A549 (cell line): ENCODE measurements around the gene LAIR1. TPM values are rescaled to one million over a fixed set of nuclear protein-coding genes. Genes with fewer than 3 reads are reported as not detected.

Experiments used
- ATAC-seq, 2 experiments: fragments of 200-7000 bp in 1 of 2; fragments of >200 bp in 1 of 2; cut with Nextera tagmentation in 1 of 2; cut with Tn5 transposase in 1 of 2; 3 replicates each; pipeline versions ENCODE4 v1.8.0 to v1.9.1; 2018 to 2020; ENCODE audit warnings: mild to moderate bottlenecking in 1 of 2, moderate library complexity in 1 of 2
- CTCF ChIA-PET: fragments of 300-600 bp; sonication (Branson Sonifier 250); formaldehyde crosslinking; extraction: SDS; loops from one replicate; lab custom pipeline; 2021; ENCODE audit warnings: antibody characterized with exemption, inconsistent platforms; lab: Yijun Ruan, JAX
- POLR2A ChIA-PET: fragments of 350-600 bp; formaldehyde crosslinking; extraction: SDS; loops from one replicate; lab custom pipeline; 2021; ENCODE audit warnings: antibody characterized with exemption, inconsistent platforms; lab: Yijun Ruan, JAX
- DNase-seq, 2 experiments: peaks; one replicate each; pipeline versions ENCODE4 v3.0.0 to v3.0.0-alpha.2; 2011 to 2016; ENCODE audit warnings: low read depth in 1 of 2, low spot score in 1 of 2
- FAIRE-seq: peaks from 2 replicates; lab custom pipeline; 2011; peaks lifted over from hg19 to GRCh38; lab: Jason Lieb, UNC
- H3K27ac ChIP-seq, 2 experiments: fragments of >200 bp; sonication (Bioruptor Twin); formaldehyde crosslinking; 3 replicates each; pipeline ENCODE4 v1.5.1; 2016 to 2017
- H3K4me1 ChIP-seq: fragments of >200 bp; sonication (Bioruptor Twin); formaldehyde crosslinking; 3 replicates; pipeline ENCODE4 v1.6.1; 2016
- H3K4me2 ChIP-seq: fragments of >200 bp; sonication (Bioruptor Twin); formaldehyde crosslinking; 3 replicates; pipeline ENCODE4 v1.6.1; 2016
- H3K4me3 ChIP-seq: fragments of >200 bp; sonication (Bioruptor Twin); formaldehyde crosslinking; 3 replicates; pipeline ENCODE4 v1.5.1; 2016
- H3K9me3 ChIP-seq: fragments of >200 bp; sonication (Bioruptor Twin); formaldehyde crosslinking; 3 replicates; pipeline ENCODE4 v1.6.1; 2016
- BCL3 ChIP-seq: fragments of >200 bp; sonication (Bioruptor Twin); formaldehyde crosslinking; IDR thresholded peaks from 3 replicates; pipeline ENCODE4 v1.6.1; 2016
- CBX2 ChIP-seq: fragments of 200-600 bp; sonication (generic); IDR thresholded peaks from 2 replicates; pipeline ENCODE4 v1.6.1; 2016; ENCODE audit warnings: low read depth, mild to moderate bottlenecking, borderline replicate concordance
- CBX8 ChIP-seq: fragments of 200-600 bp; sonication (generic); IDR thresholded peaks from 2 replicates; pipeline ENCODE4 v1.6.1; 2016
- CHD2 ChIP-seq: fragments of 150-350 bp; IDR thresholded peaks from 2 replicates; pipeline ENCODE4 v1.6.1; 2014; ENCODE audit warnings: low read length; ENCODE audit not compliant: partially characterized antibody
- ESRRA ChIP-seq: fragments of 150-350 bp; IDR thresholded peaks from 2 replicates; pipeline ENCODE4 v1.6.1; 2014; ENCODE audit warnings: mild to moderate bottlenecking, low read length, borderline replicate concordance
- HDAC2 ChIP-seq: fragments of 200-600 bp; sonication (generic); IDR thresholded peaks from 2 replicates; pipeline ENCODE4 v1.6.1; 2016
- HEYL ChIP-seq: fragments of 250-450 bp; sonication (Bioruptor Pico); IDR thresholded peaks from 2 replicates; pipeline ENCODE4 v1.8.0; 2021; ENCODE audit warnings: mild to moderate bottlenecking, moderate library complexity
- JUN ChIP-seq, 2 experiments: fragments of >200 bp; sonication (Bioruptor Twin); formaldehyde crosslinking; IDR thresholded peaks; 2 replicates in 1 of 2; 3 replicates in 1 of 2; pipeline ENCODE4 v1.6.1; 2016 to 2017
- KDM1A ChIP-seq: fragments of 200-600 bp; sonication (generic); IDR thresholded peaks from 2 replicates; pipeline ENCODE4 v1.6.1; 2016; ENCODE audit warnings: low read depth, mild to moderate bottlenecking
- MAFK ChIP-seq: fragments of 450-650 bp; IDR thresholded peaks from 2 replicates; pipeline ENCODE4 v1.6.1; 2014; ENCODE audit not compliant: partially characterized antibody
- POLR2A ChIP-seq: IDR thresholded peaks from 2 replicates; pipeline ENCODE4 v1.6.1; 2012; ENCODE audit warnings: mild to moderate bottlenecking, low read length
- TFCP2L1 ChIP-seq: fragments of 250-450 bp; sonication (Bioruptor Pico); IDR thresholded peaks from 2 replicates; pipeline ENCODE4 v1.5.0; 2021; ENCODE audit warnings: mild to moderate bottlenecking
- WGBS: methylation state at CpG from one replicate; pipeline ENCODE4 v1.1.6; 2017; ENCODE audit errors: missing lambda C conversion rate; 5-methylcytosine and 5-hydroxymethylcytosine counted together
- polyA plus RNA-seq, 4 experiments: library from polyadenylated mRNA; depleted of rRNA in 3 of 4; stranded (reverse); fragments of >200 nt; fragmentation: RNase III in 1 of 4; extraction: RNeasy Plus Mini Kit Qiagen cat#74134 plus additional on column Dnase treatment in 1 of 4; gene quantifications; 2 replicates in 3 of 4; 3 replicates in 1 of 4; pipeline ENCODE4 v1.2.3, GENCODE V29; 2011 to 2017

The LAIR1 gene
- polyA plus RNA-seq, 2 of the 4 experiments (the other 2 are of a cell fraction), result not detected

GRCh38 chr19:54302257-54302656 lies 62.5 kb downstream of the LAIR1 start:
- no peak overlapping the region for H3K4me2 ChIP-seq
- CTCF ChIA-PET, result no interaction called here
- H3K27ac ChIP-seq, result no peak overlapping the region
- TF ChIP-seq CBX8 (no peak), CBX2 (no peak), POLR2A (no peak), HEYL (no peak), KDM1A (no peak), BCL3 (no peak), HDAC2 (no peak), JUN (IDR thresholded peaks at IDR 0.05) (no peak), MAFK (no peak), TFCP2L1 (CRISPR knock-in tag) (no peak), ESRRA (no peak), CHD2 (no peak)
- POLR2A ChIA-PET, result interaction anchor here (0.7 kb wide), 1 partner anchor 213 kb away, joined by 4 read pairs; no protein-coding TSS in a partner anchor
- FAIRE-seq, result no peak
- WGBS, result 49% methylated on average over 4 of the region's 4 CpGs
- DNase-seq, result no peak
- H3K4me3 ChIP-seq, result no peak overlapping the region
- ATAC-seq, result no peak
- no peaks in the 10 kb centered on the region for H3K4me1 ChIP-seq
- H3K9me3 ChIP-seq, result no peaks in the 10 kb centered on the region; the same call in 2 of the 3 replicates

Other genes starting within 250 kb of the LAIR1 start
- 10.8 and 16.1 TPM in 2 replicates for gene TFPT, start 249.3 kb downstream of the LAIR1 start, polyA plus RNA-seq (2011; rRNA removed)
- 26.1 to 29.2 TPM (median 26.6 TPM) in 3 replicates for gene TFPT, start 249.3 kb downstream of the LAIR1 start, polyA plus RNA-seq (2017; fragmentation: RNase III; extraction: RNeasy Plus Mini Kit Qiagen cat#74134 plus additional on column Dnase treatment)
- 66.9 and 69.8 TPM in 2 replicates for gene PRPF31, start 249.2 kb downstream of the LAIR1 start, polyA plus RNA-seq (2011; rRNA removed)
- gene PRPF31, start 249.2 kb downstream of the LAIR1 start, polyA plus RNA-seq (2017; fragmentation: RNase III; extraction: RNeasy Plus Mini Kit Qiagen cat#74134 plus additional on column Dnase treatment), result 164 to 169 TPM (median 164 TPM) in 3 replicates
- gene CNOT3, start 227.2 kb downstream of the LAIR1 start, polyA plus RNA-seq (2011; rRNA removed), result 24.9 and 28.3 TPM in 2 replicates
- gene CNOT3, start 227.2 kb downstream of the LAIR1 start, polyA plus RNA-seq (2017; fragmentation: RNase III; extraction: RNeasy Plus Mini Kit Qiagen cat#74134 plus additional on column Dnase treatment), result 59.2 to 62.6 TPM (median 62.4 TPM) in 3 replicates
- gene LENG1, start 205.2 kb downstream of the LAIR1 start, polyA plus RNA-seq (2011; rRNA removed), result 6.8 and 13.3 TPM in 2 replicates
- gene LENG1, start 205.2 kb downstream of the LAIR1 start, polyA plus RNA-seq (2017; fragmentation: RNase III; extraction: RNeasy Plus Mini Kit Qiagen cat#74134 plus additional on column Dnase treatment), result 11.1 to 13.9 TPM (median 13.8 TPM) in 3 replicates
- 0.61 and 0.84 TPM in 2 replicates for gene TMC4, start 191.8 kb downstream of the LAIR1 start, polyA plus RNA-seq (2011; rRNA removed)
- gene TMC4, start 191.8 kb downstream of the LAIR1 start, polyA plus RNA-seq (2017; fragmentation: RNase III; extraction: RNeasy Plus Mini Kit Qiagen cat#74134 plus additional on column Dnase treatment), result 0.85 to 1.5 TPM (median 1.2 TPM) in 3 replicates
- 42.1 and 52.4 TPM in 2 replicates for gene MBOAT7, start 175.4 kb downstream of the LAIR1 start, polyA plus RNA-seq (2011; rRNA removed)
- gene MBOAT7, start 175.4 kb downstream of the LAIR1 start, polyA plus RNA-seq (2017; fragmentation: RNase III; extraction: RNeasy Plus Mini Kit Qiagen cat#74134 plus additional on column Dnase treatment), result 129 to 142 TPM (median 133 TPM) in 3 replicates
- gene TSEN34, start 173.6 kb downstream of the LAIR1 start, polyA plus RNA-seq (2011; rRNA removed), result 53.4 and 61.1 TPM in 2 replicates
- gene TSEN34, start 173.6 kb downstream of the LAIR1 start, polyA plus RNA-seq (2017; fragmentation: RNase III; extraction: RNeasy Plus Mini Kit Qiagen cat#74134 plus additional on column Dnase treatment), result 79.0 to 90.9 TPM (median 87.7 TPM) in 3 replicates
- gene RPS9, start 164.1 kb downstream of the LAIR1 start, polyA plus RNA-seq (2011; rRNA removed), result 1,440 and 1,504 TPM in 2 replicates
- gene RPS9, start 164.1 kb downstream of the LAIR1 start, polyA plus RNA-seq (2017; fragmentation: RNase III; extraction: RNeasy Plus Mini Kit Qiagen cat#74134 plus additional on column Dnase treatment), result 1,990 to 2,154 TPM (median 2,057 TPM) in 3 replicates
- not detected in 2 replicates for gene LILRB3, start 141.9 kb downstream of the LAIR1 start, polyA plus RNA-seq (2011; rRNA removed)
- not detected in 3 replicates for gene LILRB3, start 141.9 kb downstream of the LAIR1 start, polyA plus RNA-seq (2017; fragmentation: RNase III; extraction: RNeasy Plus Mini Kit Qiagen cat#74134 plus additional on column Dnase treatment)
- gene LILRA6, start 122.1 kb downstream of the LAIR1 start, polyA plus RNA-seq (2011; rRNA removed), result not detected in 2 replicates
- not detected in 3 replicates for gene LILRA6, start 122.1 kb downstream of the LAIR1 start, polyA plus RNA-seq (2017; fragmentation: RNase III; extraction: RNeasy Plus Mini Kit Qiagen cat#74134 plus additional on column Dnase treatment)
- gene LILRB5, start 107.7 kb downstream of the LAIR1 start, polyA plus RNA-seq (2011; rRNA removed), result not detected in 2 replicates
- not detected in 3 replicates for gene LILRB5, start 107.7 kb downstream of the LAIR1 start, polyA plus RNA-seq (2017; fragmentation: RNase III; extraction: RNeasy Plus Mini Kit Qiagen cat#74134 plus additional on column Dnase treatment)
- not detected in 2 replicates for gene LILRB2, start 83.8 kb downstream of the LAIR1 start, polyA plus RNA-seq (2011; rRNA removed)
- gene LILRB2, start 83.8 kb downstream of the LAIR1 start, polyA plus RNA-seq (2017; fragmentation: RNase III; extraction: RNeasy Plus Mini Kit Qiagen cat#74134 plus additional on column Dnase treatment), result not detected in 3 replicates
- gene LILRA5, start 51.8 kb downstream of the LAIR1 start, polyA plus RNA-seq (2011; rRNA removed), result not detected in 2 replicates
- gene LILRA5, start 51.8 kb downstream of the LAIR1 start, polyA plus RNA-seq (2017; fragmentation: RNase III; extraction: RNeasy Plus Mini Kit Qiagen cat#74134 plus additional on column Dnase treatment), result not detected in 3 replicates
- not detected in 2 replicates for gene LILRA4, start 25.8 kb downstream of the LAIR1 start, polyA plus RNA-seq (2011; rRNA removed)
- not detected in 3 replicates for gene LILRA4, start 25.8 kb downstream of the LAIR1 start, polyA plus RNA-seq (2017; fragmentation: RNase III; extraction: RNeasy Plus Mini Kit Qiagen cat#74134 plus additional on column Dnase treatment)
- 0.31 and 0.56 TPM in 2 replicates for gene TTYH1, start 50.5 kb upstream of the LAIR1 start, polyA plus RNA-seq (2011; rRNA removed)
- 0.15 to 0.32 TPM in 2 of 3 replicates, not detected in the other for gene TTYH1, start 50.5 kb upstream of the LAIR1 start, polyA plus RNA-seq (2017; fragmentation: RNase III; extraction: RNeasy Plus Mini Kit Qiagen cat#74134 plus additional on column Dnase treatment)
- gene LENG8, start 84.3 kb upstream of the LAIR1 start, polyA plus RNA-seq (2011; rRNA removed), result 30.6 and 52.8 TPM in 2 replicates
- gene LENG8, start 84.3 kb upstream of the LAIR1 start, polyA plus RNA-seq (2017; fragmentation: RNase III; extraction: RNeasy Plus Mini Kit Qiagen cat#74134 plus additional on column Dnase treatment), result 137 to 148 TPM (median 140 TPM) in 3 replicates
- gene LENG9, start 98.8 kb upstream of the LAIR1 start, polyA plus RNA-seq (2011; rRNA removed), result 1.9 and 2.1 TPM in 2 replicates
- gene LENG9, start 98.8 kb upstream of the LAIR1 start, polyA plus RNA-seq (2017; fragmentation: RNase III; extraction: RNeasy Plus Mini Kit Qiagen cat#74134 plus additional on column Dnase treatment), result 3.8 to 4.9 TPM (median 4.1 TPM) in 3 replicates
- gene CDC42EP5, start 108.4 kb upstream of the LAIR1 start, polyA plus RNA-seq (2011; rRNA removed), result not detected in 2 replicates
- gene CDC42EP5, start 108.4 kb upstream of the LAIR1 start, polyA plus RNA-seq (2017; fragmentation: RNase III; extraction: RNeasy Plus Mini Kit Qiagen cat#74134 plus additional on column Dnase treatment), result not detected in 3 replicates
- gene LAIR2, start 137.9 kb upstream of the LAIR1 start, polyA plus RNA-seq (2011; rRNA removed), result not detected in 2 replicates
- not detected in 3 replicates for gene LAIR2, start 137.9 kb upstream of the LAIR1 start, polyA plus RNA-seq (2017; fragmentation: RNase III; extraction: RNeasy Plus Mini Kit Qiagen cat#74134 plus additional on column Dnase treatment)
- not detected in 2 replicates for gene LILRA2, start 208.9 kb upstream of the LAIR1 start, polyA plus RNA-seq (2011; rRNA removed)
- gene LILRA2, start 208.9 kb upstream of the LAIR1 start, polyA plus RNA-seq (2017; fragmentation: RNase III; extraction: RNeasy Plus Mini Kit Qiagen cat#74134 plus additional on column Dnase treatment), result not detected in 3 replicates
- not detected in 2 replicates for gene LILRA1, start 228.7 kb upstream of the LAIR1 start, polyA plus RNA-seq (2011; rRNA removed)
- gene LILRA1, start 228.7 kb upstream of the LAIR1 start, polyA plus RNA-seq (2017; fragmentation: RNase III; extraction: RNeasy Plus Mini Kit Qiagen cat#74134 plus additional on column Dnase treatment), result not detected in 3 replicates